Ishikawa (cell line): ENCODE measurements around the gene LSAMP.
A peak's percentile ranks its signal among the peaks of the same experiment; 100 is the strongest.

Experiments
- CEBPB ChIP-seq: IDR thresholded peaks from 2 replicates; pipeline ENCODE4 v1.6.1; 2012
- CREB1 ChIP-seq: IDR thresholded peaks from 2 replicates; pipeline ENCODE4 v1.6.1; 2012; ENCODE audit warnings: low read depth
- EGR1 ChIP-seq: IDR thresholded peaks from 2 replicates; pipeline ENCODE4 v1.6.1; 2012
- EP300 ChIP-seq: IDR thresholded peaks from 2 replicates; pipeline ENCODE4 v1.6.1; 2012; ENCODE audit warnings: borderline replicate concordance
- FOXM1 ChIP-seq: IDR thresholded peaks from 2 replicates; pipeline ENCODE4 v1.6.1; 2012; ENCODE audit warnings: low read depth, borderline replicate concordance
- NFIC ChIP-seq: IDR thresholded peaks from 2 replicates; pipeline ENCODE4 v1.6.1; 2012
- RAD21 ChIP-seq: IDR thresholded peaks from 2 replicates; pipeline ENCODE4 v1.6.1; 2012; ENCODE audit warnings: low read depth
- TAF1 ChIP-seq: IDR thresholded peaks from 2 replicates; pipeline ENCODE4 v1.6.1; 2012; ENCODE audit warnings: low read depth, mild to moderate bottlenecking
- TCF12 ChIP-seq: IDR thresholded peaks from 2 replicates; pipeline ENCODE4 v1.6.1; 2012; ENCODE audit warnings: low read depth
- TEAD4 ChIP-seq: IDR thresholded peaks from 2 replicates; pipeline ENCODE4 v1.6.1; 2012
- YY1 ChIP-seq: IDR thresholded peaks from 2 replicates; pipeline ENCODE4 v1.6.1; 2012; ENCODE audit warnings: low read depth
- ZBTB7A ChIP-seq: IDR thresholded peaks from 2 replicates; pipeline ENCODE4 v1.6.1; 2012; ENCODE audit warnings: low read depth
- TF ChIP-seq, protein P1 (sequence below): IDR thresholded peaks from 2 replicates; pipeline ENCODE4 v1.6.1; 2012; ENCODE audit warnings: low read depth, mild to moderate bottlenecking
- TF ChIP-seq, protein P2 (sequence below): IDR thresholded peaks from 2 replicates; pipeline ENCODE4 v1.6.1; 2012
- TF ChIP-seq, protein P3 (sequence below): IDR thresholded peaks from 2 replicates; pipeline ENCODE4 v1.6.1; 2012

Gene LSAMP

DNA sequence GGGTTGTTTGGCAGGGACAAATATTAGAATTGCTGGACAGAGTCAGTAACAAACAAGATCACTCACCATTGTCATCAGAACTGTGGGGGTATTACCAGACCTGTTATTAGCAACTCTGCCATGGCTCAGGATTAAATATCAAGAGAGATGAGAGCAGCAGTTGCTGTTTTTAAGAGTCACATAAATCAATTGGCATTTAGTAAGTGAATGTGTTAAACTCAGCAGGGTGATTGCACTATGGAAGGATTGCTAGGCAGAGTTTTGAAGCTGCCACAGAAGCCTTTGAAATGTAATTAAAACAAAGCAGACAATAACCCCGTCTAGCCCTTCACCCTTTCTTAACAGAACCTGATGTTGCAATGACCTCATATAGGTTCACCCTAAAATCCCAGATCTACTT, 583.2 kb downstream of the LSAMP start:
- TF ChIP-seq TAF1 (no peak), EGR1 (no peak), CREB1 (no peak), EP300 (no peak), TCF12 (no peak), ZBTB7A (no peak)
- TF ChIP-seq, protein P1, sequence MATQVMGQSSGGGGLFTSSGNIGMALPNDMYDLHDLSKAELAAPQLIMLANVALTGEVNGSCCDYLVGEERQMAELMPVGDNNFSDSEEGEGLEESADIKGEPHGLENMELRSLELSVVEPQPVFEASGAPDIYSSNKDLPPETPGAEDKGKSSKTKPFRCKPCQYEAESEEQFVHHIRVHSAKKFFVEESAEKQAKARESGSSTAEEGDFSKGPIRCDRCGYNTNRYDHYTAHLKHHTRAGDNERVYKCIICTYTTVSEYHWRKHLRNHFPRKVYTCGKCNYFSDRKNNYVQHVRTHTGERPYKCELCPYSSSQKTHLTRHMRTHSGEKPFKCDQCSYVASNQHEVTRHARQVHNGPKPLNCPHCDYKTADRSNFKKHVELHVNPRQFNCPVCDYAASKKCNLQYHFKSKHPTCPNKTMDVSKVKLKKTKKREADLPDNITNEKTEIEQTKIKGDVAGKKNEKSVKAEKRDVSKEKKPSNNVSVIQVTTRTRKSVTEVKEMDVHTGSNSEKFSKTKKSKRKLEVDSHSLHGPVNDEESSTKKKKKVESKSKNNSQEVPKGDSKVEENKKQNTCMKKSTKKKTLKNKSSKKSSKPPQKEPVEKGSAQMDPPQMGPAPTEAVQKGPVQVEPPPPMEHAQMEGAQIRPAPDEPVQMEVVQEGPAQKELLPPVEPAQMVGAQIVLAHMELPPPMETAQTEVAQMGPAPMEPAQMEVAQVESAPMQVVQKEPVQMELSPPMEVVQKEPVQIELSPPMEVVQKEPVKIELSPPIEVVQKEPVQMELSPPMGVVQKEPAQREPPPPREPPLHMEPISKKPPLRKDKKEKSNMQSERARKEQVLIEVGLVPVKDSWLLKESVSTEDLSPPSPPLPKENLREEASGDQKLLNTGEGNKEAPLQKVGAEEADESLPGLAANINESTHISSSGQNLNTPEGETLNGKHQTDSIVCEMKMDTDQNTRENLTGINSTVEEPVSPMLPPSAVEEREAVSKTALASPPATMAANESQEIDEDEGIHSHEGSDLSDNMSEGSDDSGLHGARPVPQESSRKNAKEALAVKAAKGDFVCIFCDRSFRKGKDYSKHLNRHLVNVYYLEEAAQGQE, result no peak

DNA sequence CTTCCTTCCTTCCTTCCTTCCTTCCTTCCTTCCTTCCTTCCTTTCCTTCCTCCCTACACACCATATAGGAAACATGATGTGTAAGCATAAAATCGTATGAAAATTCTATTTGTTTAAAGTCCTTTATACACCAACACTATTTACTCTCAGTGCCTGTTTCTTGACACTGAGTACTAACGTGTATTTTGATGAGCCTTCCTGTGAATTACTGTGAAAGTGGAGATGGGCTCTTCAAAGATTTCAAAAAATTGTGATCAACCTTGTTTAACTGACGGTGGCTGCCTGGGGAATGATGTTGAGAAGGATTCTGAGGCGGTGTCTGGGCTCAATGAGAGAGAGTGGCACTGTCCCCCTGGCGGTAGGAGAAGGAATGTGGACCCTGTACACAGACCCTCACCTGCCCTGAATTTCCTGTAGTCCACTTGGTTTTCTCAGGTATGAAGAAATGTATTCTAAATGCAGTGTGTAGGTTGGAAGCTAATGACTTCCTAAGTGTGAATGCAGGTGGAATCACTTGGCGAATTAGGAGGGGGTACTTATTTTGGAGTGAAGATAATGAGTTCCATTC, 584.0 kb downstream of the LSAMP start:
- TF ChIP-seq NFIC (no peak), CREB1 (no peak), YY1 (no peak), TCF12 (no peak), CEBPB (no peak), TAF1 (no peak), RAD21 (no peak), TEAD4 (no peak), EGR1 (no peak), ZBTB7A (no peak), EP300 (no peak), FOXM1 (no peak)
- TF ChIP-seq, protein P2, sequence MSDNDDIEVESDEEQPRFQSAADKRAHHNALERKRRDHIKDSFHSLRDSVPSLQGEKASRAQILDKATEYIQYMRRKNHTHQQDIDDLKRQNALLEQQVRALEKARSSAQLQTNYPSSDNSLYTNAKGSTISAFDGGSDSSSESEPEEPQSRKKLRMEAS, result no peak
- TF ChIP-seq, protein P1, result no peak
- TF ChIP-seq, protein P3, sequence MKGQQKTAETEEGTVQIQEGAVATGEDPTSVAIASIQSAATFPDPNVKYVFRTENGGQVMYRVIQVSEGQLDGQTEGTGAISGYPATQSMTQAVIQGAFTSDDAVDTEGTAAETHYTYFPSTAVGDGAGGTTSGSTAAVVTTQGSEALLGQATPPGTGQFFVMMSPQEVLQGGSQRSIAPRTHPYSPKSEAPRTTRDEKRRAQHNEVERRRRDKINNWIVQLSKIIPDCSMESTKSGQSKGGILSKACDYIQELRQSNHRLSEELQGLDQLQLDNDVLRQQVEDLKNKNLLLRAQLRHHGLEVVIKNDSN, result no peak

DNA sequence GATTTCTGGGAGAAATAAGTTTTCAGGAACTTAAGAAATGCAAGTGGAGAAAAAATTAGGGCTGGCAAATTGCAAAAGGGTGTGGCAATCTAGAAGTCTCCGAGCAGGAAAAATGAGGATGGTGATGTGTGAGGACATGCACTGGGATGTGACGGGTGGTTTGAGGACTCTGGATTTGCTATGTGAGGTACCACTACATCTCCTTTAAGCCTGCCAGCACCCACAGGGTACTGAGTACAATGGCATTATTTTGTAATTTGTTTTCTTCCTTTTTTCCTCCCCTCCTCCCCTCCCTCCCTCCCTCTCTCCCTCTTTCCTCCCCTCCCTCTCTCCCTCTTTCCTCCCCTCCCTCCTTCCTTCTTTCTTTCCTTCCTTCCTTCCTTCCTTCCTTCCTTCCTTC, 584.5 kb downstream of the LSAMP start:
- TF ChIP-seq, protein P2, result no peak
- no peak for TF ChIP-seq YY1

DNA sequence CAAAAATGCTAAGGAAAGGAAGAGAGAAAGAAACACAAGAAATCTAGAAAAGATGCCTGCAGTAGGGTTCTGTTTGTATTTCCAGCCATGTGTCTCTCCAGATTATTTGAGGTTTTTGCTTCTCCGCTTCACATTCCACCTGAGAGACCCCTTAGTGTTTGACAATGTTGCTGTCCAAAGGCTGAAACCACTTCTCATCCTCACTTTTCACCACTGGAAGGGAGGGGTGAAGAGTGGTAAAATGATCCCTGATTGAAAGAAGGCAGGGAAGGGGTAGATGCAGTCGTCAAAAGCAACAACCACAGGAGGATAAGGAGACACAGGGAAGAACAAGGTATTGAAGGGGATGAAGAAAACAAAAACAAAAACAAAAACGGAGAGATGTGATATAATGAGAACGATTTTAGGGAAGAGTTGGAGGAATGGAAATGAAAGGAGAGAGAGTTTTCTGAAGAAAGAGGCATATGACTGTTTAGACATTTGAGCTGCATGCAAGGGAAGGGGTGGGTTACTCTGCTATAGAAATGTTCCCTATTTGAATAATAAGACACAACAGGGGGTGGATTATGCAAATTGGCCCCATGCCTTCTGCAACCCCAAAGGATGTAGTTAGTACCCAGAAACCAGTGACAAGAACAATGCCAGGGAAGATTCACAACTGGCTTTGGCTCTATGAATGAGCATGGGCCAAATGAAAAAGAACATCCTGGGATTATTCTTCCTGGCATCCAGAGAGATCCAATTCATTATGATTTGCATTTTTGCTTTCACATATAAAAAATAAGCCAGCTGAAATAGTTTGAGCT, 586.1 kb downstream of the LSAMP start:
- no peak for TF ChIP-seq FOXM1
- TF ChIP-seq, protein P1, result peak; percentile 78

DNA sequence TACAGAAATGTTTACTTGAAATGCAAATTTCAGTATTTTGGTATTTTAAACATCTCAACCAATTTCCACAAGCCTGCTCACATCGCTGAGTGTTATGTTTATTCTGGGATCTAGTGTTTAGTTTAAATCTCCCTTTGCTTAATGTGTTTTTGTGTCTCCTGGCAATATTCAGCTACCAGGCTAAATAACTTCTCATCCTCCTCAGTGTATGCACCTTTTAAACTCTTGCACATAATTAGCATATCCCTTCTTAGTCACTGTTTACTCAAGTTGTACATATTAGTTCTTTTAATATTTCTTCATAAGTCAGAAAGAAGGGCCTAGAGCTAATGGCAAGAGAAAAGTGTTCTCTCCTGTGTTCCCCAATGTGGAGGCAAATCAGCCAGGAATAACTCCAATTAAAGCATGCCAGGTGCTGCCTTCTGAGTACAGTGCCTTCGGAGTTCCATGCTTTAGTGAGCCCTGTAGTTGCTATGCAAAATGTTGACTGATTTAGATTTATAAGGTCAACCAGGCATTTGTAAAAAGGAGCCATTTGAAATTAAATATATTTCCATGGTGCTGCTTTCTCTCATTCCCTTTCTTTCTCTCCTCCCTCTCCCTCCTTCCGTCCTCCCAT, 587.7 kb downstream of the LSAMP start:
- no peak for TF ChIP-seq TCF12

DNA sequence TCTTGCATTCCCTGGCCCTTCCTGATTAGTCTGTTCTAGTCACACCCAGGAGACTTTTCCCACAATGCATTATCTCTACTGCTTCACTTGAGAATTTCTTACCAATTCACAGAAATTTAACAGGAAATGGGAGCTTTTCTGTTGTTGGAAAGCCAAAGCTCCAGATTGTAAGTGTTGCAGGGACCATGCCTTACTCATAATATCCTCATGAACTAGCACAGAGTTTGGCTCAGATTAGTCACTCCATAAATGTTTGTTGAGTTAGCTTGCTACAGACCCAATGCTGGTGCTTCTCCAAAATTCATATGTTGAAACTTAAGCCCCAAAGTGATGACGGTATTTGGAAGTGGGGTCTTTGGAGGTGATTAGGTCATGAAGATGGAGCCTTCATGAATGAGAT, 589.4 kb downstream of the LSAMP start:
- TF ChIP-seq ZBTB7A (no peak), CREB1 (no peak), YY1 (no peak), NFIC (no peak), TEAD4 (no peak), EGR1 (no peak), TCF12 (no peak), EP300 (no peak), RAD21 (no peak), CEBPB (no peak), FOXM1 (no peak)
- TF ChIP-seq, protein P3, result no peak
- TF ChIP-seq, protein P1, result no peak
